ENCODE measurements around the gene OSGIN1. TPM values are rescaled to one million over a fixed set of nuclear protein-coding genes. Genes with fewer than 3 reads are reported as not detected.

Gene OSGIN1
- total and polyA plus RNA-seq, 2 of the 8 experiments (the other 6 are each of a cell fraction or from before 2014, with no cell fraction given) = 0.58 to 0.76 TPM

GRCh38 chr16:84000989-84001642 is 48.1 kb downstream of the OSGIN1 start:
- Histone ChIP-seq H2AFZ (ENCODE audit: low read length) (no peak overlapping the region; the same call in 1 of the 2 replicates), H3K9me3 (ENCODE audit: insufficient read depth in 2 of 2, low read depth in 1 of 2, low read length in 1 of 2) (no peaks in the 10 kb centered on the region; a peak in 1 of 4 replicates), H3K4ac (replicated peaks; ENCODE audit: insufficient read length, low read depth, low read length) (no peak overlapping the region), H4K8ac (ENCODE audit: extremely low read depth, insufficient read depth, low read length) (no peak overlapping the region; the same call in 1 of the 2 replicates), H3K79me2 (ENCODE audit: control insufficient read depth in 1 of 2, insufficient read depth in 2 of 2, low read length in 2 of 2) (no peaks in the 10 kb centered on the region), H3K27me3 (replicated peaks in 1 of 4; ENCODE audit: control insufficient read depth in 3 of 4, extremely low read depth in 1 of 4, insufficient read depth in 3 of 4, low read length in 3 of 4) (no peaks in the 10 kb centered on the region; a peak in 1 of 7 replicates), H2BK15ac (ENCODE audit: low read length) (no peak overlapping the region), H2BK5ac (ENCODE audit: low read depth, low read length) (no peak overlapping the region), H4K91ac (replicated peaks; ENCODE audit: insufficient read length, low read length) (no peak overlapping the region), H3K56ac (replicated peaks; ENCODE audit: insufficient read length, low read depth, low read length) (no peak overlapping the region), H3K9ac (replicated peaks in 1 of 4; ENCODE audit: extremely low read depth in 1 of 4, low read depth in 3 of 4, low read length in 3 of 4) (no peak overlapping the region), H2BK12ac (ENCODE audit: low read depth, low read length) (no peak overlapping the region), H3K14ac (ENCODE audit: insufficient read length) (no peak overlapping the region), H4K20me1 (replicated peaks in 1 of 2; ENCODE audit: control insufficient read depth in 1 of 2, insufficient read depth in 2 of 2, low read length in 2 of 2) (no peaks in the 10 kb centered on the region), H2BK20ac (ENCODE audit: low read length) (no peak overlapping the region), H3K4me1 (replicated peaks in 1 of 4; ENCODE audit: control insufficient read depth in 3 of 4, insufficient read depth in 4 of 4, low read length in 3 of 4) (peaks cover 0 to 2% (median under 1%) of the 10 kb centered on the region in 4 experiments; a peak in 3 of 7 replicates), H3K18ac (ENCODE audit: extremely low read depth, low read length) (0 out of 2 replicates have a peak overlapping the region, but pooled peaks have one; percentile 32), H3K4me2 (ENCODE audit: insufficient read depth in 1 of 2, low read depth in 2 of 2, low read length in 2 of 2) (no peak overlapping the region), H2AK5ac (ENCODE audit: low read depth, low read length) (peak overlapping the region; percentile 24; the same call in 1 of the 2 replicates), H3K79me1 (ENCODE audit: low read depth, low read length) (no peaks in the 10 kb centered on the region), H3K36me3 (ENCODE audit: control insufficient read depth in 2 of 4, insufficient read depth in 4 of 4, low read length in 3 of 4) (no peaks in the 10 kb centered on the region), H2BK120ac (replicated peaks; ENCODE audit: low read depth, low read length) (no peak overlapping the region), H3K23ac (ENCODE audit: insufficient read length) (no peak overlapping the region), H3K4me3 (ENCODE audit: extremely low read depth in 1 of 4, insufficient read depth in 2 of 4, low read depth in 3 of 4, low read length in 4 of 4) (no peak overlapping the region), H3K23me2 (ENCODE audit: low read depth, low read length) (no peaks in the 10 kb centered on the region), H4K5ac (ENCODE audit: insufficient read length, low read depth, low read length) (no peak overlapping the region), H3K27ac (ENCODE audit: low read depth, low read length) (no peak overlapping the region; the same call in 1 of the 2 replicates)
- ChIA-PET POLR2A (ENCODE audit: partially characterized antibody) (no interaction called here), CTCF (ENCODE audit: partially characterized antibody) (interaction anchor here (0.6 to 3.0 kb wide), 13 partner anchors 8 to 74 kb away, joined by 3 to 10 read pairs (median 5); partner anchors contain the start of gene SLC38A8)
- 81% methylated on average over 13 of the region's 13 CpGs; no CpG with 5 or more reads in 1 of the 2 experiments for WGBS, 2 experiments (ENCODE audit: extremely low coverage in 1 of 2, insufficient coverage in 1 of 2, insufficient read length in 1 of 2, insufficient replicate concordance in 2 of 2, low coverage in 1 of 2, low lambda C conversion rate in 2 of 2, missing lambda C conversion rate in 1 of 2)
- no peak for DNase-seq (ENCODE audit: low read depth in 1 of 2, low spot score in 2 of 2)
- no peak for FAIRE-seq
- TF ChIP-seq TEAD4 (IDR thresholded peaks at IDR 0.05; ENCODE audit: low read depth, low read length) (no peak), ATF2 (IDR thresholded peaks at IDR 0.05; ENCODE audit: low read length) (no peak), USF2 (IDR thresholded peaks at IDR 0.05; ENCODE audit: low read length) (no peak), CBX5 (IDR thresholded peaks at IDR 0.05; ENCODE audit: low read depth, low read length) (no peak), CTCF (IDR thresholded peaks at IDR 0.05; ENCODE audit: control extremely low read depth in 1 of 3, insufficient read depth in 1 of 3, low read depth in 1 of 3, low read length in 3 of 3) (no peak), EP300 (IDR thresholded peaks at IDR 0.05; ENCODE audit: borderline replicate concordance in 1 of 2, low read depth in 2 of 2, low read length in 2 of 2) (no peak)

Measured in H1 (cell line).